HL-60 (cell line): ENCODE data around the gene FMN1.

Source experiments
- DNase-seq, 2 experiments: peaks; one replicate each; pipeline ENCODE4 v3.0.0-alpha.2; 2010 to 2020; ENCODE audit warnings: low read depth in 1 of 2, low spot score in 1 of 2
- H3K27ac ChIP-seq: fragments of 250-450 bp; sonication (Bioruptor Pico); replicated peaks from 2 replicates; pipeline ENCODE4 v1.5.1; 2020; ENCODE audit warnings: mild to moderate bottlenecking, moderate library complexity
- H3K27me3 ChIP-seq: fragments of 250-450 bp; sonication (Bioruptor Pico); 2 replicates; pipeline ENCODE4 v1.5.1; 2021; ENCODE audit warnings: mild to moderate bottlenecking, moderate library complexity; ENCODE audit not compliant: insufficient read depth, poor library complexity, severe bottlenecking
- H3K4me3 ChIP-seq: replicated peaks from 2 replicates; pipeline ENCODE4 v1.5.1; 2011; ENCODE audit warnings: mild to moderate bottlenecking, control low read depth, low read length; ENCODE audit not compliant: insufficient read depth
- GABPA ChIP-seq: IDR thresholded peaks from 2 replicates; pipeline ENCODE4 v1.6.1; 2012; ENCODE audit warnings: low read depth
- POLR2AphosphoS5 ChIP-seq: IDR thresholded peaks from 2 replicates; pipeline ENCODE4 v1.6.1; 2012; ENCODE audit warnings: low read depth
- SPI1 ChIP-seq: IDR thresholded peaks from 2 replicates; pipeline ENCODE4 v1.6.1; 2012; ENCODE audit warnings: low read depth, mild to moderate bottlenecking, borderline replicate concordance
- TF ChIP-seq, protein P1 (sequence below): IDR thresholded peaks from 2 replicates; pipeline ENCODE4 v1.6.1; 2012; ENCODE audit warnings: low read depth; ENCODE audit not compliant: insufficient replicate concordance
- TF ChIP-seq, protein P2 (sequence below): IDR thresholded peaks from one replicate; pipeline ENCODE4 v1.5.1; 2011; ENCODE audit warnings: low read length, control low read depth, inconsistent platforms; ENCODE audit not compliant: insufficient read depth

The FMN1 gene

DNA sequence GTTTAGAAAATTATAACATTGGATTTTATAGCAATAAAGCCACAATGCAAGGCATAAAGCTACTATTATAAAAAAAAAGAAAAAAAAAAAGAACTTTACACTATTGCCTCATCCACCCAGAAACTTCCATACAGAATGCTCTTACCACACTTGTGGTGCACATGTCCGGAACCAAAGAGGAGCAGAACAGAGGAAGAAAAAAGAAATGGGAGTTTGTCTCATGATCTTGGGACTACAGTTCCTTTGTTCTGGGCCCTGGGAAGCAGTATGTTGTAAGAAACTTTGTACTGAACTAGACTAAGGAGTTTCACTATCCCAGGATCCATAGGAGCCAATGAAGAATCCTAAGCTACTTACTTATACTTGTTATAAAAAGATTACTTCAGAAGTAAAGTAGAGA lies 36.1 kb downstream of the FMN1 start:
- H3K27me3 ChIP-seq, result no peaks in the 10 kb centered on the region
- TF ChIP-seq, protein P1, sequence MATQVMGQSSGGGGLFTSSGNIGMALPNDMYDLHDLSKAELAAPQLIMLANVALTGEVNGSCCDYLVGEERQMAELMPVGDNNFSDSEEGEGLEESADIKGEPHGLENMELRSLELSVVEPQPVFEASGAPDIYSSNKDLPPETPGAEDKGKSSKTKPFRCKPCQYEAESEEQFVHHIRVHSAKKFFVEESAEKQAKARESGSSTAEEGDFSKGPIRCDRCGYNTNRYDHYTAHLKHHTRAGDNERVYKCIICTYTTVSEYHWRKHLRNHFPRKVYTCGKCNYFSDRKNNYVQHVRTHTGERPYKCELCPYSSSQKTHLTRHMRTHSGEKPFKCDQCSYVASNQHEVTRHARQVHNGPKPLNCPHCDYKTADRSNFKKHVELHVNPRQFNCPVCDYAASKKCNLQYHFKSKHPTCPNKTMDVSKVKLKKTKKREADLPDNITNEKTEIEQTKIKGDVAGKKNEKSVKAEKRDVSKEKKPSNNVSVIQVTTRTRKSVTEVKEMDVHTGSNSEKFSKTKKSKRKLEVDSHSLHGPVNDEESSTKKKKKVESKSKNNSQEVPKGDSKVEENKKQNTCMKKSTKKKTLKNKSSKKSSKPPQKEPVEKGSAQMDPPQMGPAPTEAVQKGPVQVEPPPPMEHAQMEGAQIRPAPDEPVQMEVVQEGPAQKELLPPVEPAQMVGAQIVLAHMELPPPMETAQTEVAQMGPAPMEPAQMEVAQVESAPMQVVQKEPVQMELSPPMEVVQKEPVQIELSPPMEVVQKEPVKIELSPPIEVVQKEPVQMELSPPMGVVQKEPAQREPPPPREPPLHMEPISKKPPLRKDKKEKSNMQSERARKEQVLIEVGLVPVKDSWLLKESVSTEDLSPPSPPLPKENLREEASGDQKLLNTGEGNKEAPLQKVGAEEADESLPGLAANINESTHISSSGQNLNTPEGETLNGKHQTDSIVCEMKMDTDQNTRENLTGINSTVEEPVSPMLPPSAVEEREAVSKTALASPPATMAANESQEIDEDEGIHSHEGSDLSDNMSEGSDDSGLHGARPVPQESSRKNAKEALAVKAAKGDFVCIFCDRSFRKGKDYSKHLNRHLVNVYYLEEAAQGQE, result no peak
- TF ChIP-seq POLR2AphosphoS5 (no peak), GABPA (no peak), SPI1 (no peak)
- TF ChIP-seq, protein P2, sequence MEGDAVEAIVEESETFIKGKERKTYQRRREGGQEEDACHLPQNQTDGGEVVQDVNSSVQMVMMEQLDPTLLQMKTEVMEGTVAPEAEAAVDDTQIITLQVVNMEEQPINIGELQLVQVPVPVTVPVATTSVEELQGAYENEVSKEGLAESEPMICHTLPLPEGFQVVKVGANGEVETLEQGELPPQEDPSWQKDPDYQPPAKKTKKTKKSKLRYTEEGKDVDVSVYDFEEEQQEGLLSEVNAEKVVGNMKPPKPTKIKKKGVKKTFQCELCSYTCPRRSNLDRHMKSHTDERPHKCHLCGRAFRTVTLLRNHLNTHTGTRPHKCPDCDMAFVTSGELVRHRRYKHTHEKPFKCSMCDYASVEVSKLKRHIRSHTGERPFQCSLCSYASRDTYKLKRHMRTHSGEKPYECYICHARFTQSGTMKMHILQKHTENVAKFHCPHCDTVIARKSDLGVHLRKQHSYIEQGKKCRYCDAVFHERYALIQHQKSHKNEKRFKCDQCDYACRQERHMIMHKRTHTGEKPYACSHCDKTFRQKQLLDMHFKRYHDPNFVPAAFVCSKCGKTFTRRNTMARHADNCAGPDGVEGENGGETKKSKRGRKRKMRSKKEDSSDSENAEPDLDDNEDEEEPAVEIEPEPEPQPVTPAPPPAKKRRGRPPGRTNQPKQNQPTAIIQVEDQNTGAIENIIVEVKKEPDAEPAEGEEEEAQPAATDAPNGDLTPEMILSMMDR, result no peak

DNA sequence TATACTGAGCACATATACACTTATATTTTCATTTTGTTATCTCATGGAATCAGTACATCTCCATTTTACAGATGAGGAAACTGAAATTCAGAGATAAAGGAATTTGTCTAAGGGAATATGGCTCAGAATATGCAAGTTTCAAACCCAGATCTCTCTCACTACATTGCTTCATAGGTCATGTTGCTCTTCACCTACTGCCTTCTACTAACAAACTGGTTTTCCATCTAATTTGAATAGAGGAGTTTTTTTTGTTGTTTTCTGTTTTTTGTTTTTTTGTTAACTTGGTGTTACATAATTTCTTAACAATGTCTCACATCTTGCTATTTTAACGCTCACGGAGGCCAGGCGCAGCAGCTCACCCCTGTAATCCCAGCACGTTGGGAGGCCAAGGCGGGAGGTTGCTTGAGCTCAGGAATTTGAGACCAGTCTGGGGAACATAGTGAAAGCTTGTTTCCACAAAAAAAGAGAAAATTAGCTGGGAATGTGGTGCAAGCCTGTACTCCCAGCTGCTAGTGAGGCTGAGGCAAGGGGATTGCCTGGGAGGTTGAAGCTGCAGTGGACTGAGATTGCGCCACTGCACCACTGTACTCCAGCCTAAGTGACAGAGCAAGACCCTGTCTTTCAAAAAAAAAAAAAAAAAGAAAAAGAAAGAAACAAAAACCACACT lies 37.0 kb downstream of the FMN1 start:
- H3K27ac ChIP-seq, result no peak overlapping the region
- TF ChIP-seq, protein P2, result no peak
- no peak for TF ChIP-seq GABPA
- TF ChIP-seq, protein P1, result no peak
- no peak for TF ChIP-seq SPI1
- no peak for TF ChIP-seq POLR2AphosphoS5
- no peak overlapping the region for H3K4me3 ChIP-seq
- peak in 1 of 2 experiments; percentile 26 for DNase-seq
- H3K27me3 ChIP-seq, result no peaks in the 10 kb centered on the region

More for the DNA sequence above, 36.1 kb downstream of the FMN1 start:
- peak in 1 of 2 experiments; percentile 68 for DNase-seq
- no peak overlapping the region for H3K27ac ChIP-seq
- no peak overlapping the region for H3K4me3 ChIP-seq

DNA sequence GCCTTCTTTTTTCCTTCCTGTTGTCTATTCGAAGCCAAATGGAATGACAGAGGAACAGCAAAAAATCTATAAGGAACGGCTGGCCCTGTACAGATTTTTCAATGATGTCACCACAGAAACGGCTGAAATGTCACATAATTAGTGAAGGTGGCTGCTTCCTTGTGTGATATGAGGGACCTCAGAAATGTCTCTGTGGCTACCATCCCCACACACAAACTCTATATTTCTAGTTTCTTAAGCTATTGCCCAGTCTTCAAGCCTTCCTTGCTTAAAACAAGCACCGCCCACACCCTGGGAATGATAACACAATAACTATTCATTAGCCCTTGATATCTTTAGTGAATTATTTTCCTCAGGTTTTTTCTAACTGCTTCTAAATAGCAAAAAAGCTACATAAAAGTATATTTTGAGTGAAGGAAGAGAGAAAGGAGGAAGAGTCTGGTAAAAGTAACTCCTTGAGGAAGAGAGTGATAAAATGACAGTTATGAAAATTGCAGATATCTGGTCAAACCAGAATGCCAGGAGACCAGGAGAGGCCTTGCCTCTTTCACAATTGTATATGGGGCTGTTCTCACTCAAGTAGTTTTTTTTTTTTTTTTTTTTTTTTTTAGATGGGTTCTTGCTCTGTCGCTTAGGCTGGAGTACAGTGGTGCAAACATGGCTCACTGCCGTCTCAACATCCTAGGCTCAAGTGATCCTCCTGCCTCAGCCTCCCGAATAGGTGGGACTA lies 38.7 kb downstream of the FMN1 start:
- no peak for DNase-seq
- H3K4me3 ChIP-seq, result no peak overlapping the region
- H3K27me3 ChIP-seq, result no peaks in the 10 kb centered on the region
- H3K27ac ChIP-seq, result no peak overlapping the region
- TF ChIP-seq, protein P2, result no peak
- TF ChIP-seq POLR2AphosphoS5 (no peak), SPI1 (no peak), GABPA (no peak)
- TF ChIP-seq, protein P1, result no peak
